Left hindlimb (tissue), 1 donor: ENCODE results near the gene RGS17.

Source experiments
- DNase-seq: peaks from one replicate; pipeline ENCODE4 v3.0.0-alpha.2; 2018

Gene RGS17

GRCh38 chr6:153081914-153082313 lies 49.2 kb downstream of the RGS17 start:
- DNase-seq, result no peak

DNA sequence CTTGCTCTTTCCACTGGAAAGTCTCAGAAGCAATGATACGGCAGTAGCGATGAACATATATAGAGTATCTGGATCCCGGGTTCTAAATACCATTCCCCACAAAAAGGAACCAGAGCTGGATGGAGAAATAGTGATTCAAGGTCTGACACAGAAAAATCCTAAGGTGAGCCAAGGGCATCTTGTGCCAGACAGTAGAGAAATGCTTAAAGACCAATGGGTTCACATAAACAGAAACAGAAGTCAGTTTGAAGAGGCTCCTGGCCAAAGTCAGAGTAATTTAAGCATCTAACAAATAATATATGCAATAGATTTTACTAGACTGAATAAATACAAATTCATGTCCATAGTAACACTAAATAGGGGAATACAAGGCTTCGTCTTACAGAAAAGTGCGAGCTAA lies 54.7 kb downstream of the RGS17 start:
- no peak for DNase-seq

- no peak for DNase-seq
Measured at GRCh38 chr6:153074761-153075160, 56.3 kb downstream of the RGS17 start.

DNA sequence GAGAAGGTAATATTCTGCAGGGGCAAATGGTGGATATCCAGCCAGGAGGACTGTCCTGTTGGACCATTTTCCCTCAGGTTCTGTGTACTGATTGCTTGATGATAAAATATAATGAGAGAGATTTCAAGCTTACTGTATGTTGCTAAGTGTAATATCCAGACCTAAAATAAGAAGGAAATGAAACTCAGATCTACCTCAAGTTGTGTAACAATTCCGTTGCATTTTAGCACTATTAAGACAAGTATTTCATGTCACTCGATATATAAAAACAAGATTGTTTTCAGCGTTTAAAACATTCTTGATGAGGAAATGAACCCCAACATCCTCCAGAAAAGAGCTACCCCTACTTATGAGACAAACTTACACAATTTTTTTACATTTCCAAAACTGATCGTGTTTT lies 57.2 kb downstream of the RGS17 start:
- DNase-seq, result no peak

GRCh38 chr6:153070756-153071155 lies 60.3 kb downstream of the RGS17 start:
- DNase-seq, result no peak

GRCh38 chr6:153069897-153070296 lies 61.2 kb downstream of the RGS17 start:
- no peak for DNase-seq

GRCh38 chr6:153065222-153065621 lies 65.9 kb downstream of the RGS17 start:
- no peak for DNase-seq

DNA sequence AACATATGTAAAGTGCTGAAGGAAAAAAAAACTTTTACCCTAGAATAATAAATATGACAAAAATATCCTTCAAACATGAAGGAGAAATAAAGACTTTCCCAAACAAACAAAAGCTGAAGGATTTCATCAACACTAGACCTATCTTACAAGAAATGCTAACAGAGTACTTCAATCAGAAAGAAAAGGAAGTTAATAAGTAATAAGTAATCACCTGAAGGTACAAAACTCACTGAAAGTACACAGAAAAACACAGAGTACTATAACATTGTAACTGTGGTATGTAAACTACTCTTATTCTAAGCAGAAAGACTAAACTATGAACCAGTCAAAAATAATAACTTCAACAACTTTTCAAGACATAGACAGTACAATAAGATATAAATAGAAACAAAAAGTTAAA lies 67.1 kb downstream of the RGS17 start:
- DNase-seq, result no peak

- no peak for DNase-seq
Measured at GRCh38 chr6:153062516-153062915, 68.6 kb downstream of the RGS17 start.

- no peak for DNase-seq
Measured at GRCh38 chr6:153059757-153060156, 71.3 kb downstream of the RGS17 start.

- no peak for DNase-seq
Measured at GRCh38 chr6:153059311-153059710, 71.8 kb downstream of the RGS17 start.

- DNase-seq, result no peak
Measured at GRCh38 chr6:153058909-153059308, 72.2 kb downstream of the RGS17 start.

DNA sequence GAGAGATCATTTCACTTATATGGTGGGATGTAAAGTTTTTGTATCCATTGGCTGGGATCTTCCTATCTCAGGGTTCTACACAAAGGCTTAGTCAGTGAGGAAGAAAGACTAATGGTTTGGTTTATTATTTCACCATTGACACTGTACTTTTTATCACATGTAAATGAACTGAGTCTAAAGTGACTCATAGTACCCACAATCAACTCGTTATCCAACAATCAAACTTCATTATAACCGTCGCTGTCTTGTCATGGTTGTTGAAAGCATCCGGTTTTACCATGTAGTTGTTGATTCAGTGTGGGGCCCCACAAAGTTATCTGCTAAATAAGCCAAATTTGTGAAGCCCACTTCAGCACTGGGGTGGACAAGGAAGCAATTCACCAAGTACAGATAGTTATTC lies 72.8 kb downstream of the RGS17 start:
- DNase-seq, result no peak

DNA sequence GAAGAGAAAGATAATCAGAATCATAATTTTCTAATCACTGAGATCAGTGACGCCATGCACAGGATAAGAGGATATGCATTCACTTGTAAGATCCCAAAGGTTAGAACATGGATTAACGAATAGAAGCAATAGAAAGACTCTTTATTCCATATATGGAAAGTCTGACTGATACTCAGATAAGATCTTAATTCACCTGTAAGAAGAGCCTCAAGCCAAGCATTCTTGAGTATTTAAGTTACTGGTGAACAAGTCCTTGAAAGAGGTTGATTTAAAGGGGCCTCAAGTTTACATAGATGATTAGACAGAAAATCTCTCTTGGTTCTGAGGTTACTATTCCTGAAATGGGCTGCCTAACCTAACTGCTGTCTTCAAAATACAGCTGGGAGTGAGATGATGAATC lies 74.8 kb downstream of the RGS17 start:
- DNase-seq, result no peak

- no peak for DNase-seq
Measured at GRCh38 chr6:153051801-153052200, 79.3 kb downstream of the RGS17 start.

DNA sequence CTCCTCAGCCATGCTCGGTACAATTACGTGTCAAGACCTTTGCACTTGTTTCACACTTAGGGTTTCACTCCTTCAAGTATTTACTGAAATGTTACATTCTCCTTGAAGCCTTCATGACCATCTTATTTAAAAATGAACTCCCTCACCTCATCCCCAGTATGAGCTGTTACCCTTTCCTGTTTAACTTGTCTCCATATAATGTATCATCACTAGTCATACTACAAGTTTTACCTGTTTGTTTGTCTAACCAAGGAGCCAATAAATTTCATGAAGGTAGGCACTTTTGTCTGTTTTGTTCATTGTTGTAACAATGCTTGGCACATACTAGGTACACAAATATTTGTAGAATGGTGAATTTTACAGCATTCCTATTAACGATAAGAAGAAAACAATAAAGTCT lies 82.5 kb downstream of the RGS17 start:
- no peak for DNase-seq

- no peak for DNase-seq
Measured at GRCh38 chr6:153047386-153047785, 83.7 kb downstream of the RGS17 start.

DNA sequence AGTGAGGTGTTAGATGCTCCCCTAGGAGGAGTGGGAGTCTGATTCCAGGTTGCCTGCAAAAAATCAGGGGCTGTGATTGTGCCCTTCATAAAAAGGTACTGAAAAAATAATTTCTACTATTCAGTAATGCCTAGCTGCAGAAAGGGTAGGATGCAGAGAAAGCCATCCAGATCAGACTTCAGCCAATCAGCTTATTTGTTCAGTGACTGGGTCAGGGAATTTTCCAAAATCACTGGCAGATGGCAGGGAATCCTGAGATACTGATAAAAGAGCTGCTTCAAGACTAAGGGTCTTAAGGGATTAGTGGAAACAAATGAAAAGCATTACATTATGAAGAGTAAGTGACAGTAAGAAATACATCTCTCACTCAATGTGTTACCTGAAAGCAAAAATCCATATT lies 85.8 kb downstream of the RGS17 start:
- no peak for DNase-seq

DNA sequence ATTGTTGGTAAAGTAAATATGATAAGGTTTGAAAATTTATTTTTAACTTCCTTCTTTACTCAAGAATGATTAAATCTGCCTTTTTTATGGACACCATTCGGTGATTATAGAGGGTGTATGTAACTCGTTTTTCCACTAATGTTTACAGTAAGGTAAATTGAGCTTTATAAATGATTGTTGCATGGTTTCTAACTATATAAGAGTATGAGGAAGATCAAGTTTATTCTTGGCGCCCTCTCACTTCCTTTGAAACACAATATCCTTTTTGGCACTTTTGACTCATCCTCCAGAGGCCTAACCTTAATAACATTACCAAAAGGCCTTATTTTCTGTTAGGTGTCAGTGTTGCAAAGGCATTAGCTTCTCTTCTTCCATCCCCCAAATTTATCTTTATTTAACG lies 86.8 kb downstream of the RGS17 start:
- DNase-seq, result no peak

DNA sequence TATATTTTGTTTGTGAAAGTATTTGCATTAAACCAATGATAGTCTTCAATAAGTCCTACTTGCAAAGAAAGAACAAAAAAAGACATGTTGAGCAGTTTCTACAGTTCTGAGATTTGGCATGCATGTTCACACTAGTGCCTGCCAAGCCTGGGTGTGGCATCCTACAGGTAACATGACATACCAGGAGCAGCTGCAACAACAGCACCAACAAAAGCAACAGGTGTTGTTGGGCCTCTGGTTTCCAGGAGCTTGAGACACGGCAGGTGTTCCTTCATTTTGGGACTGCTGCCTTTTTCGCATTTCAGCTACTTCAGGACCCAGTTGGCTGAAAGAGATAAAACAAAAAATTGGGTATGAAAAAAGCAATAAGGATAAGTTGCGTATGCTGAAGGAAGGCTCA lies 87.4 kb downstream of the RGS17 start:
- DNase-seq, result no peak

DNA sequence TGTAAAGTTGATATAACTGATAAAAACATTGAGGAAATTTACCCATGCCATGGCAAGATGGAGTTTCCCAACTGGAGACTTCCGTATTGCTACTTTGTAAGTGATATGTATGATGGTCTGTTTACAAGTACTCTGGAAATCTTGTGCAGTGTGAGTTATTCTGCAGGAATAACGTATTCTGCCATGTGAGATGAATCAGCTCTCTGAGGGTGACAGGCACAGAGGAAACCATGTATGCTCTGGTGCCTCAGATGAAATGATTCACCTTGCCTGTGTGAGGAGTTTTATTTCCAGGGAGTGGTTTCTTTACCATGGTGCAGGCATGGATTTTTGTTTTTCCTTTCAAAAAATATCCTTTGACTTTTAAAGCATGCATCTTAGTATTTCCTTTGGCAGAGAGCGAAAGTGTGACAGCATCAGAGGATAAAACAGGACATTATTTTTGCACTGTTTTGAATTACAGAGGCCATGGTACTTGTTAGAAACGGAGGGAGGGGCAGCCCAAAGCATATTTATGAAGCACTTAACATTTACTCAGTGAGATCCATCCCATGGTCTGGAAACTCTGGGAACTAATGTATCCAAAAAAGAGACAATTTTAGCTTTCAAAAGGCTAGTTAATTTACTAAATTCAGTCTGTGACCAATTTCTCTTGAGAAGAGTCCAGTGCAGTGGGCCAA lies 92.6 kb downstream of the RGS17 start:
- DNase-seq, result no peak

- no peak for DNase-seq
Measured at GRCh38 chr6:153034139-153034538, 96.9 kb downstream of the RGS17 start.

GRCh38 chr6:153032255-153032882 lies 98.7 kb downstream of the RGS17 start:
- no peak for DNase-seq

GRCh38 chr6:153031335-153031955 lies 99.6 kb downstream of the RGS17 start:
- DNase-seq, result no peak

GRCh38 chr6:153028963-153029362 lies 102.1 kb downstream of the RGS17 start:
- DNase-seq, result no peak
